HepG2 (cell line): Measurements from ENCODE around the gene SAE1. TPM values are rescaled to one million over a fixed set of nuclear protein-coding genes. Genes with fewer than 3 reads are reported as not detected.
A peak's percentile ranks its signal among the peaks of the same experiment; 100 is the strongest.

Source experiments
- EEA1 ChIP-seq: sonication (generic); formaldehyde crosslinking; IDR thresholded peaks from 2 replicates; pipeline ENCODE4 v1.5.1; 2020; ENCODE audit warnings: mild to moderate bottlenecking, missing genetic modification reagents, borderline replicate concordance
- HIVEP1 ChIP-seq: sonication (generic); formaldehyde crosslinking; IDR thresholded peaks from 2 replicates; pipeline ENCODE4 v1.4.0; 2020; ENCODE audit warnings: mild to moderate bottlenecking, missing genetic modification reagents
- IRF1 ChIP-seq: sonication (generic); formaldehyde crosslinking; IDR thresholded peaks from 2 replicates; pipeline ENCODE4 v1.4.0; 2020; ENCODE audit warnings: low read depth, mild to moderate bottlenecking, missing genetic modification reagents
- ISL2 ChIP-seq: sonication (generic); formaldehyde crosslinking; IDR thresholded peaks from 2 replicates; pipeline ENCODE4 v1.5.0; 2020; ENCODE audit warnings: missing genetic modification reagents
- JUNB ChIP-seq: sonication (generic); formaldehyde crosslinking; IDR thresholded peaks from 2 replicates; pipeline ENCODE4 v1.8.0; 2022; ENCODE audit warnings: missing genetic modification reagents, mild to moderate bottlenecking, borderline replicate concordance
- KAT2B ChIP-seq: fragments of 150-350 bp; IDR thresholded peaks from 2 replicates; pipeline ENCODE4 v1.6.1; 2014; ENCODE audit warnings: low read depth, low read length, borderline replicate concordance
- KDM3A ChIP-seq: IDR thresholded peaks from 2 replicates; pipeline ENCODE4 v1.6.1; 2018; ENCODE audit warnings: low read depth, missing compliant biosample characterization
- MTERF4 ChIP-seq: sonication (generic); formaldehyde crosslinking; IDR thresholded peaks from 2 replicates; pipeline ENCODE4 v1.8.0; 2023; ENCODE audit warnings: mild to moderate bottlenecking, missing genetic modification reagents
- NONO ChIP-seq, 2 experiments: fragments of 450-650 bp in 1 of 2; sonication (generic) in 1 of 2; formaldehyde crosslinking in 1 of 2; IDR thresholded peaks in 1 of 2; conservative IDR thresholded peaks in 1 of 2; 2 replicates each; pipeline versions ENCODE4 v1.6.1 to v1.8.0; 2017 to 2022; ENCODE audit warnings: mild to moderate bottlenecking in 1 of 2, missing genetic modification reagents in 1 of 2, moderate library complexity in 1 of 2
- REL ChIP-seq: sonication (generic); formaldehyde crosslinking; conservative IDR thresholded peaks from 2 replicates; pipeline ENCODE4 v1.8.0; 2022; ENCODE audit warnings: mild to moderate bottlenecking, missing genetic modification reagents, moderate library complexity
- RORA ChIP-seq: sonication (generic); formaldehyde crosslinking; IDR thresholded peaks from 2 replicates; pipeline ENCODE4 v1.5.0; 2020; ENCODE audit warnings: mild to moderate bottlenecking, missing genetic modification reagents, moderate library complexity
- SMC3 ChIP-seq: IDR thresholded peaks from 2 replicates; pipeline ENCODE4 v1.6.1; 2011; ENCODE audit warnings: low read length, improper control_type of control experiment
- TERF1 ChIP-seq: sonication (generic); formaldehyde crosslinking; IDR thresholded peaks from 2 replicates; pipeline ENCODE4 v1.8.0; 2022; ENCODE audit warnings: mild to moderate bottlenecking, missing genetic modification reagents, moderate library complexity
- THAP11 ChIP-seq: IDR thresholded peaks from 2 replicates; pipeline ENCODE4 v1.6.1; 2016; ENCODE audit warnings: missing biosample characterization, missing genetic modification reagents
- ZBTB34 ChIP-seq: sonication (generic); formaldehyde crosslinking; IDR thresholded peaks from 2 replicates; pipeline ENCODE4 v1.8.0; 2022; ENCODE audit warnings: mild to moderate bottlenecking, missing genetic modification reagents
- ZFP41 ChIP-seq: sonication (generic); formaldehyde crosslinking; IDR thresholded peaks from 2 replicates; pipeline ENCODE4 v1.4.0; 2020; ENCODE audit warnings: mild to moderate bottlenecking, missing genetic modification reagents, borderline replicate concordance
- ZFP62 ChIP-seq: sonication (generic); formaldehyde crosslinking; IDR thresholded peaks from 2 replicates; pipeline ENCODE4 v1.4.0; 2020; ENCODE audit warnings: missing genetic modification reagents
- ZIK1 ChIP-seq: sonication (generic); formaldehyde crosslinking; IDR thresholded peaks from 2 replicates; pipeline ENCODE4 v1.5.0; 2020; ENCODE audit warnings: mild to moderate bottlenecking, low read depth, missing genetic modification reagents, borderline replicate concordance
- ZNF687 ChIP-seq: sonication (generic); formaldehyde crosslinking; IDR thresholded peaks from 2 replicates; pipeline ENCODE4 v1.5.1; 2020; ENCODE audit warnings: mild to moderate bottlenecking, missing genetic modification reagents, moderate library complexity
- ZNF749 ChIP-seq: sonication (generic); formaldehyde crosslinking; IDR thresholded peaks from 2 replicates; pipeline ENCODE4 v1.8.0; 2022; ENCODE audit warnings: mild to moderate bottlenecking, missing genetic modification reagents, moderate library complexity, borderline replicate concordance
- polyA plus RNA-seq, 8 experiments: library from polyadenylated mRNA; depleted of rRNA in 3 of 8; stranded (reverse) in 7 of 8; unstranded in 1 of 8; fragments of >200 nt; fragmentation: Illumina TruSeq in 4 of 8; extraction: Trizol in 4 of 8; gene quantifications; 2 replicates each; pipeline versions ENCODE4 v1.2.1 to v1.2.3, GENCODE V29; 2011 to 2016; ENCODE audit warnings: low read depth in 4 of 8, missing spikeins in 1 of 8, mixed read lengths in 1 of 8; ENCODE audit not compliant: insufficient read depth in 1 of 8
- total RNA-seq, 5 experiments: library from RNA; depleted of rRNA; stranded (reverse); fragments of >200 nt; fragmentation: Illumina TruSeq; extraction: Trizol; gene quantifications; 2 replicates each; pipeline ENCODE4 v1.2.3, GENCODE V29; 2016; ENCODE audit warnings: low read depth in 1 of 5

Gene SAE1
- total and polyA plus RNA-seq, 2 of the 13 experiments (the other 11 are each of a cell fraction or from before 2014, with no cell fraction given), result 87.6 to 197 TPM

- TF ChIP-seq RORA, result no peak
- no peak for TF ChIP-seq ZFP62 (CRISPR knock-in tag)
- peak; percentile 49; the same call in 1 of the 2 replicates for TF ChIP-seq THAP11 (CRISPR knock-in tag)
- no peak for TF ChIP-seq KDM3A (CRISPR knock-in tag)
- no peak for TF ChIP-seq ZBTB34 (CRISPR knock-in tag)
- TF ChIP-seq REL (CRISPR knock-in tag), result no peak
- no peak; the same call in 1 of the 2 replicates for TF ChIP-seq TERF1 (CRISPR knock-in tag)
- TF ChIP-seq ZFP41 (CRISPR knock-in tag), result no peak
- TF ChIP-seq ZIK1, result no peak
- no peak for TF ChIP-seq EEA1 (CRISPR knock-in tag)
- TF ChIP-seq IRF1 (CRISPR knock-in tag), result no peak
- no peak for TF ChIP-seq ISL2 (CRISPR knock-in tag)
- 0 out of 2 replicates have a peak, but pooled peaks have one; percentile 29 for TF ChIP-seq HIVEP1
- TF ChIP-seq MTERF4 (CRISPR knock-in tag), result no peak
- no peak for TF ChIP-seq NONO (IDR thresholded peaks at IDR 0.05)
- no peak for TF ChIP-seq NONO (CRISPR knock-in tag; conservative IDR thresholded peaks at IDR 0.05)
- TF ChIP-seq SMC3, result no peak
- peak; percentile 66 for TF ChIP-seq ZNF687 (CRISPR knock-in tag)
- 0 out of 2 replicates have a peak, but pooled peaks have one; percentile 13 for TF ChIP-seq JUNB (CRISPR knock-in tag)
- no peak for TF ChIP-seq KAT2B
- TF ChIP-seq ZNF749, result peak; percentile 84; the same call in 1 of the 2 replicates
These were observed 18.3 kb upstream of the SAE1 start (continued) for GRCh38 chr19:47112166-47112996.
